ENCODE measurements around the gene KATNA1.

Gene KATNA1

GRCh38 chr6:149586149-149586548 lies 62.4 kb downstream of the KATNA1 start:
- TF ChIP-seq CTCF (IDR thresholded peaks at IDR 0.05; ENCODE audit: insufficient read depth, low read length, poor library complexity, severe bottlenecking) (no peak), EZH2phosphoT487 (conservative IDR thresholded peaks at IDR 0.05; ENCODE audit: low read length) (no peak)
- H3K27ac ChIP-seq (ENCODE audit: low read depth, low read length): no peak overlapping the region
- H3K4me2 ChIP-seq (ENCODE audit: low read depth, low read length, poor library complexity, severe bottlenecking): no peak overlapping the region
- peaks cover 19% of the 10 kb centered on the region; the same call in 1 of the 2 replicates for H3K36me3 ChIP-seq (ENCODE audit: low read length)
- H3K9me2 ChIP-seq (replicated peaks; ENCODE audit: insufficient read depth, low read length): no peaks in the 10 kb centered on the region
- no peaks in the 10 kb centered on the region for H4K20me1 ChIP-seq (ENCODE audit: low read depth, low read length)
- H3K4me3 ChIP-seq (ENCODE audit: insufficient read depth, low read length, poor library complexity, severe bottlenecking): no peak overlapping the region
- no peak overlapping the region for H3K9ac ChIP-seq (ENCODE audit: low read length)
- H3K79me2 ChIP-seq (ENCODE audit: insufficient read depth, low read length): no peaks in the 10 kb centered on the region
- H3K27me3 ChIP-seq (ENCODE audit: low read length): no peaks in the 10 kb centered on the region
- peaks cover 8% of the 10 kb centered on the region; the same call in 1 of the 2 replicates for H3F3A ChIP-seq (ENCODE audit: insufficient read depth)
- no peak overlapping the region for H2AFZ ChIP-seq (ENCODE audit: low read depth, low read length, severe bottlenecking)
- H3K9me3 ChIP-seq (ENCODE audit: insufficient read depth, low read length): no peaks in the 10 kb centered on the region

- Histone ChIP-seq H3K79me2 (ENCODE audit: insufficient read depth, low read length) (no peaks in the 10 kb centered on the region), H4K20me1 (ENCODE audit: low read depth, low read length) (no peaks in the 10 kb centered on the region), H3K9me2 (replicated peaks; ENCODE audit: insufficient read depth, low read length) (no peaks in the 10 kb centered on the region), H3K27ac (ENCODE audit: low read depth, low read length) (no peak overlapping the region), H2AFZ (ENCODE audit: low read depth, low read length, severe bottlenecking) (no peak overlapping the region), H3K9ac (ENCODE audit: low read length) (no peak overlapping the region), H3F3A (ENCODE audit: insufficient read depth) (no peaks in the 10 kb centered on the region), H3K4me2 (ENCODE audit: low read depth, low read length, poor library complexity, severe bottlenecking) (no peak overlapping the region), H3K4me3 (ENCODE audit: insufficient read depth, low read length, poor library complexity, severe bottlenecking) (no peak overlapping the region), H3K36me3 (ENCODE audit: low read length) (peaks cover 17% of the 10 kb centered on the region; the same call in 1 of the 2 replicates), H3K9me3 (ENCODE audit: insufficient read depth, low read length) (no peaks in the 10 kb centered on the region), H3K27me3 (ENCODE audit: low read length) (no peaks in the 10 kb centered on the region)
- TF ChIP-seq EZH2phosphoT487 (conservative IDR thresholded peaks at IDR 0.05; ENCODE audit: low read length): no peak
- no peak for TF ChIP-seq CTCF (IDR thresholded peaks at IDR 0.05; ENCODE audit: insufficient read depth, low read length, poor library complexity, severe bottlenecking)
Measured at GRCh38 chr6:149581349-149581748, 67.2 kb downstream of the KATNA1 start.

- Histone ChIP-seq H3K79me2 (ENCODE audit: insufficient read depth, low read length) (no peaks in the 10 kb centered on the region), H3K27me3 (ENCODE audit: low read length) (no peaks in the 10 kb centered on the region), H3K4me3 (ENCODE audit: insufficient read depth, low read length, poor library complexity, severe bottlenecking) (no peak overlapping the region), H4K20me1 (ENCODE audit: low read depth, low read length) (no peaks in the 10 kb centered on the region), H2AFZ (ENCODE audit: low read depth, low read length, severe bottlenecking) (no peak overlapping the region), H3K36me3 (ENCODE audit: low read length) (peaks cover 15% of the 10 kb centered on the region; the same call in 1 of the 2 replicates), H3K4me2 (ENCODE audit: low read depth, low read length, poor library complexity, severe bottlenecking) (no peak overlapping the region), H3F3A (ENCODE audit: insufficient read depth) (no peaks in the 10 kb centered on the region), H3K9ac (ENCODE audit: low read length) (no peak overlapping the region), H3K9me3 (ENCODE audit: insufficient read depth, low read length) (no peaks in the 10 kb centered on the region), H3K9me2 (replicated peaks; ENCODE audit: insufficient read depth, low read length) (no peaks in the 10 kb centered on the region), H3K27ac (ENCODE audit: low read depth, low read length) (no peak overlapping the region)
- TF ChIP-seq CTCF (IDR thresholded peaks at IDR 0.05; ENCODE audit: insufficient read depth, low read length, poor library complexity, severe bottlenecking) (no peak), EZH2phosphoT487 (conservative IDR thresholded peaks at IDR 0.05; ENCODE audit: low read length) (no peak)
Measured at GRCh38 chr6:149580880-149581279, 67.6 kb downstream of the KATNA1 start.
